ENCODE results near the gene MYO18B. TPM values are rescaled to one million over a fixed set of nuclear protein-coding genes. Genes with fewer than 3 reads are reported as not detected.

Gene MYO18B
- total RNA-seq, 1 experiment from 2014 or later: 0.05 TPM

GRCh38 chr22:26055693-26056092 is 313.7 kb downstream of the MYO18B start:
- Histone ChIP-seq H3K9ac (ENCODE audit: low read length) (no peak overlapping the region), H3K79me2 (ENCODE audit: insufficient read depth, low read length) (no peaks in the 10 kb centered on the region), H3K9me3 (ENCODE audit: control insufficient read depth in 1 of 2, insufficient read depth in 1 of 2, low read depth in 1 of 2, low read length in 2 of 2) (no peaks in the 10 kb centered on the region), H3K4me1 (ENCODE audit: control insufficient read depth in 1 of 2, insufficient read depth in 2 of 2, low read length in 2 of 2) (no peaks in the 10 kb centered on the region), H3K36me3 (ENCODE audit: control insufficient read depth in 1 of 2, insufficient read depth in 2 of 2, low read length in 2 of 2) (no peaks in the 10 kb centered on the region), H4K20me1 (ENCODE audit: insufficient read depth) (no peaks in the 10 kb centered on the region; the same call in 1 of the 2 replicates), H3K4me2 (ENCODE audit: low read length) (no peak overlapping the region), H3K27ac (ENCODE audit: low read depth, low read length) (no peak overlapping the region), H3K27me3 (ENCODE audit: insufficient read depth, low read length) (peaks cover 55% of the 10 kb centered on the region), H2AFZ (ENCODE audit: low read depth, low read length, poor library complexity, severe bottlenecking) (no peak overlapping the region), H3K9me2 (ENCODE audit: insufficient read depth) (no peaks in the 10 kb centered on the region), H3K4me3 (replicated peaks in 1 of 2; ENCODE audit: low read depth in 1 of 2, low read length in 2 of 2) (no peak overlapping the region)
- POLR2A ChIA-PET: no interaction called here
- intact Hi-C loops (cut with micrococcal nuclease): loop anchor here (10.0 kb wide), 1 partner anchor 59 kb away; no protein-coding TSS in a partner anchor
- RAD21 ChIA-PET (ENCODE audit: low non-redundant PET in 1 of 2, low total read pairs in 2 of 2, uncharacterized antibody in 2 of 2, unreplicated experiment in 2 of 2): no interaction called here
- no TSS peak for BruUV-seq (replicated peaks)
- DNase-seq (ENCODE audit: low read depth, low spot score): no peak
- TF ChIP-seq CEBPB (IDR thresholded peaks at IDR 0.05; ENCODE audit: low read depth) (no peak), RAD21 (IDR thresholded peaks at IDR 0.05; ENCODE audit: low read depth) (no peak), FOSL1 (IDR thresholded peaks at IDR 0.05; ENCODE audit: low read depth) (no peak), ZNF274 (IDR thresholded peaks at IDR 0.05; ENCODE audit: low read depth, low read length) (no peak), SIN3A (IDR thresholded peaks at IDR 0.05; ENCODE audit: low read depth) (no peak), EZH2 (IDR thresholded peaks at IDR 0.05) (no peak), ATF3 (IDR thresholded peaks at IDR 0.05) (no peak), JUND (IDR thresholded peaks at IDR 0.05) (no peak), CBX3 (IDR thresholded peaks at IDR 0.05; ENCODE audit: low read depth) (no peak), POLR2A (IDR thresholded peaks at IDR 0.05; ENCODE audit: borderline replicate concordance, extremely low read depth, insufficient read depth, insufficient read length) (no peak), YY1 (IDR thresholded peaks at IDR 0.05; ENCODE audit: extremely low read depth, insufficient replicate concordance, low read depth, low read length) (no peak), SRF (IDR thresholded peaks at IDR 0.05; ENCODE audit: low read depth) (no peak), ELF1 (IDR thresholded peaks at IDR 0.05; ENCODE audit: borderline replicate concordance, low read depth) (no peak), EZH2phosphoT487 (IDR thresholded peaks at IDR 0.05; ENCODE audit: borderline replicate concordance) (no peak), MAX (IDR thresholded peaks at IDR 0.05) (no peak)
- CTCF ChIA-PET: no interaction called here
- no peak for ATAC-seq
